GM23338 (cell line): Measurements from ENCODE around the gene CACNA1D. TPM values are rescaled to one million over a fixed set of nuclear protein-coding genes. Genes with fewer than 3 reads are reported as not detected.

Source experiments
- ATAC-seq: fragments of 200-7000 bp; cut with Tn5 transposase; 3 replicates; pipeline ENCODE4 v1.9.1; 2020
- DNase-seq: peaks from one replicate; pipeline ENCODE4 v3.0.0-alpha.2; 2015; ENCODE audit warnings: low spot score
- H2AFZ ChIP-seq: fragments of 200-600 bp; sonication (generic); 2 replicates; pipeline ENCODE4 v1.8.0; 2016; ENCODE audit warnings: antibody characterized with exemption, mild to moderate bottlenecking, moderate library complexity
- H3F3A ChIP-seq: fragments of 200-600 bp; sonication (generic); replicated peaks from 2 replicates; pipeline ENCODE4 v1.8.0; 2017; ENCODE audit warnings: antibody characterized with exemption, mixed run types, low read depth
- H3K27ac ChIP-seq: fragments of 200-600 bp; sonication (generic); 2 replicates; pipeline ENCODE4 v1.6.1; 2016; ENCODE audit warnings: low read depth
- H3K27me3 ChIP-seq: fragments of 200-600 bp; sonication (generic); 2 replicates; pipeline ENCODE4 v1.8.0; 2016; ENCODE audit warnings: mild to moderate bottlenecking, mixed run types, moderate library complexity; ENCODE audit not compliant: insufficient read depth
- H3K36me3 ChIP-seq: fragments of 200-600 bp; sonication (generic); 2 replicates; pipeline ENCODE4 v1.8.0; 2016; ENCODE audit warnings: mild to moderate bottlenecking; ENCODE audit not compliant: insufficient read depth
- H3K4me1 ChIP-seq: fragments of 200-600 bp; sonication (generic); 2 replicates; pipeline ENCODE4 v1.8.0; 2016; ENCODE audit warnings: mild to moderate bottlenecking, moderate library complexity; ENCODE audit not compliant: insufficient read depth
- H3K4me2 ChIP-seq: fragments of 200-600 bp; sonication (generic); 2 replicates; pipeline ENCODE4 v1.7.1; 2017; ENCODE audit warnings: mixed run types
- H3K4me3 ChIP-seq: fragments of 200-600 bp; sonication (generic); 2 replicates; pipeline ENCODE4 v1.6.1; 2016; ENCODE audit warnings: mixed run types
- H3K79me2 ChIP-seq: fragments of 200-600 bp; sonication (generic); replicated peaks from 2 replicates; pipeline ENCODE4 v1.8.0; 2017; ENCODE audit warnings: mild to moderate bottlenecking; ENCODE audit not compliant: insufficient read depth
- H3K9me2 ChIP-seq: fragments of 200-600 bp; sonication (generic); 2 replicates; pipeline ENCODE4 v1.8.0; 2017; ENCODE audit not compliant: insufficient read depth
- H4K20me1 ChIP-seq: fragments of 200-600 bp; sonication (generic); replicated peaks from 2 replicates; pipeline ENCODE4 v1.8.0; 2017; ENCODE audit warnings: mild to moderate bottlenecking; ENCODE audit not compliant: insufficient read depth
- H3K27ac Mint-ChIP-seq: 2 replicates; pipeline ENCODE4 v1.8.0; 2020; ENCODE audit warnings: inconsistent platforms, mild to moderate bottlenecking, moderate library complexity, mixed read lengths
- H3K27me3 Mint-ChIP-seq: 3 replicates; pipeline ENCODE4 v1.8.0; 2022; ENCODE audit warnings: low read depth, mild to moderate bottlenecking, moderate library complexity, mixed read lengths, inconsistent platforms; ENCODE audit not compliant: insufficient read depth, poor library complexity
- H3K36me3 Mint-ChIP-seq: 3 replicates; pipeline ENCODE4 v1.8.0; 2021; ENCODE audit warnings: low read depth, mild to moderate bottlenecking, inconsistent platforms, moderate library complexity, mixed read lengths
- H3K4me1 Mint-ChIP-seq: 3 replicates; pipeline ENCODE4 v1.8.0; 2020; ENCODE audit warnings: mild to moderate bottlenecking, inconsistent platforms, mixed read lengths
- H3K4me3 Mint-ChIP-seq: 3 replicates; pipeline ENCODE4 v1.8.0; 2021; ENCODE audit warnings: moderate library complexity, mild to moderate bottlenecking, inconsistent platforms, mixed read lengths
- H3K9me3 Mint-ChIP-seq: 3 replicates; pipeline ENCODE4 v1.8.0; 2020; ENCODE audit warnings: moderate library complexity, mild to moderate bottlenecking, inconsistent platforms, mixed read lengths
- ETS1 ChIP-seq: IDR thresholded peaks from 2 replicates; pipeline ENCODE4 v1.6.1; 2016; ENCODE audit warnings: antibody characterized with exemption
- EZH2 ChIP-seq: fragments of 200-600 bp; sonication (generic); IDR thresholded peaks from one replicate; pipeline ENCODE4 v1.8.0; 2017; ENCODE audit warnings: antibody characterized with exemption, mild to moderate bottlenecking, low read depth; ENCODE audit not compliant: unreplicated experiment
- JUNB ChIP-seq: IDR thresholded peaks from one replicate; pipeline ENCODE4 v1.6.1; 2016; ENCODE audit warnings: antibody characterized with exemption; ENCODE audit not compliant: unreplicated experiment
- NANOG ChIP-seq: IDR thresholded peaks from 2 replicates; pipeline ENCODE4 v1.6.1; 2016; ENCODE audit warnings: antibody characterized with exemption, borderline replicate concordance
- POLR2AphosphoS5 ChIP-seq: IDR thresholded peaks from 2 replicates; pipeline ENCODE4 v1.6.1; 2016; ENCODE audit warnings: antibody characterized with exemption, low read depth
- STAT1 ChIP-seq: IDR thresholded peaks from one replicate; pipeline ENCODE4 v1.6.1; 2016; ENCODE audit warnings: antibody characterized with exemption; ENCODE audit not compliant: unreplicated experiment
- ZNF114 ChIP-seq: fragments of 250-450 bp; sonication (Bioruptor Pico); IDR thresholded peaks from 2 replicates; pipeline ENCODE4 v1.5.0; 2020; ENCODE audit warnings: mild to moderate bottlenecking, moderate library complexity
- polyA plus RNA-seq: library from polyadenylated mRNA; unstranded; fragments of >200 nt; fragmentation: Nextera tagmentation; extraction: Ambion mirVana; gene quantifications from 2 replicates; pipeline ENCODE4 v1.2.1, GENCODE V29; 2016
- total RNA-seq: library from RNA; depleted of rRNA; stranded (reverse); fragments of >200 nt; shearing (Covaris generic); gene quantifications from 2 replicates; pipeline ENCODE4 v1.2.3, GENCODE V29; 2014
- TF ChIP-seq, protein P1 (sequence below): fragments of 250-450 bp; sonication (Bioruptor Pico); IDR thresholded peaks from 2 replicates; pipeline ENCODE4 v1.5.0; 2020; ENCODE audit warnings: mild to moderate bottlenecking, moderate library complexity
- TF ChIP-seq, protein P2 (sequence below), 2 experiments: fragments of 200-600 bp in 1 of 2; sonication (generic) in 1 of 2; conservative IDR thresholded peaks; 2 replicates each; pipeline versions ENCODE4 v1.5.1 to v1.6.1; 2016 to 2017; ENCODE audit warnings: antibody characterized with exemption in 2 of 2, low read depth in 2 of 2, mild to moderate bottlenecking in 2 of 2, moderate library complexity in 1 of 2

CACNA1D gene
- total and polyA plus RNA-seq, 2 experiments from 2014 or later, result 1.7 to 1.8 TPM

DNA sequence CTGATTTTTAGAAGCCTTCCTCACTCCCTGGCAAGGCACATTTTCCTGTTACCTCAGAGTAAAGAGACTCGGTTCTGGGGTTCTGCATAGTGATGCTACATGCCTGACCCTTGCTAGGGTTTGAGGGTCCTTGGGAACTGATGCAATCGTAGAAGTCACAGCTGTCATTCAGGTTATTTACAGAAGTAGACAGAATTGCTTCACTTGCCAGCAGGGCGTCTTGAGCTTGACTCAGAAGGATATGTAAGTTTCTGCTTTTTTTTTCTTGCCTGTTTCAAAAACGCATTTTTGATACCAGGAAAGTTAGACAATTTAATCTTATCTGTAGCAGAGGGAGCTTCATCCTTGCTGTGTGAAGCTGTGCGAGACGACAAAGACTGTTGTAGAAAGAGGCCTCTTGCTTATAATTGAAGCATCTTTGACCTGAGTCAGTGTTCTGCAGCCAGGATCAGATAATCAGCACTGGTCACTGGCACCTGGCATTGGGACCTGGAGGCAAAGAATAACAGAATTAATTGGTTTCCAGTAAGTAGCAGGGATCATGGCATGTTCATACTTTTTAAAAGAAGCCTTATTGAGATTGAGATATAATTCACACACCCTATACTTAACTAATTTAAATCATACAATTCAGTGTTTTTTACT lies 24.8 kb downstream of the CACNA1D start:
- no peak overlapping the region for H2AFZ ChIP-seq
- H3K27ac Mint-ChIP-seq, result no peak overlapping the region
- H3K27me3 Mint-ChIP-seq, result no peaks in the 10 kb centered on the region
- no peaks in the 10 kb centered on the region for H3K9me2 ChIP-seq
- DNase-seq, result no peak
- no peak for ATAC-seq
- no peaks in the 10 kb centered on the region for H3K27me3 ChIP-seq
- H3K4me2 ChIP-seq, result no peak overlapping the region
- H3F3A ChIP-seq, result no peaks in the 10 kb centered on the region
- H3K4me3 ChIP-seq, result no peak overlapping the region
- no peak overlapping the region for H3K4me3 Mint-ChIP-seq
- no peaks in the 10 kb centered on the region for H3K36me3 Mint-ChIP-seq
- H3K79me2 ChIP-seq, result no peaks in the 10 kb centered on the region
- H3K36me3 ChIP-seq, result no peaks in the 10 kb centered on the region
- no peaks in the 10 kb centered on the region for H4K20me1 ChIP-seq
- no peaks in the 10 kb centered on the region for H3K4me1 ChIP-seq
- no peak for TF ChIP-seq JUNB
- no peak for TF ChIP-seq POLR2AphosphoS5
- TF ChIP-seq, protein P1, sequence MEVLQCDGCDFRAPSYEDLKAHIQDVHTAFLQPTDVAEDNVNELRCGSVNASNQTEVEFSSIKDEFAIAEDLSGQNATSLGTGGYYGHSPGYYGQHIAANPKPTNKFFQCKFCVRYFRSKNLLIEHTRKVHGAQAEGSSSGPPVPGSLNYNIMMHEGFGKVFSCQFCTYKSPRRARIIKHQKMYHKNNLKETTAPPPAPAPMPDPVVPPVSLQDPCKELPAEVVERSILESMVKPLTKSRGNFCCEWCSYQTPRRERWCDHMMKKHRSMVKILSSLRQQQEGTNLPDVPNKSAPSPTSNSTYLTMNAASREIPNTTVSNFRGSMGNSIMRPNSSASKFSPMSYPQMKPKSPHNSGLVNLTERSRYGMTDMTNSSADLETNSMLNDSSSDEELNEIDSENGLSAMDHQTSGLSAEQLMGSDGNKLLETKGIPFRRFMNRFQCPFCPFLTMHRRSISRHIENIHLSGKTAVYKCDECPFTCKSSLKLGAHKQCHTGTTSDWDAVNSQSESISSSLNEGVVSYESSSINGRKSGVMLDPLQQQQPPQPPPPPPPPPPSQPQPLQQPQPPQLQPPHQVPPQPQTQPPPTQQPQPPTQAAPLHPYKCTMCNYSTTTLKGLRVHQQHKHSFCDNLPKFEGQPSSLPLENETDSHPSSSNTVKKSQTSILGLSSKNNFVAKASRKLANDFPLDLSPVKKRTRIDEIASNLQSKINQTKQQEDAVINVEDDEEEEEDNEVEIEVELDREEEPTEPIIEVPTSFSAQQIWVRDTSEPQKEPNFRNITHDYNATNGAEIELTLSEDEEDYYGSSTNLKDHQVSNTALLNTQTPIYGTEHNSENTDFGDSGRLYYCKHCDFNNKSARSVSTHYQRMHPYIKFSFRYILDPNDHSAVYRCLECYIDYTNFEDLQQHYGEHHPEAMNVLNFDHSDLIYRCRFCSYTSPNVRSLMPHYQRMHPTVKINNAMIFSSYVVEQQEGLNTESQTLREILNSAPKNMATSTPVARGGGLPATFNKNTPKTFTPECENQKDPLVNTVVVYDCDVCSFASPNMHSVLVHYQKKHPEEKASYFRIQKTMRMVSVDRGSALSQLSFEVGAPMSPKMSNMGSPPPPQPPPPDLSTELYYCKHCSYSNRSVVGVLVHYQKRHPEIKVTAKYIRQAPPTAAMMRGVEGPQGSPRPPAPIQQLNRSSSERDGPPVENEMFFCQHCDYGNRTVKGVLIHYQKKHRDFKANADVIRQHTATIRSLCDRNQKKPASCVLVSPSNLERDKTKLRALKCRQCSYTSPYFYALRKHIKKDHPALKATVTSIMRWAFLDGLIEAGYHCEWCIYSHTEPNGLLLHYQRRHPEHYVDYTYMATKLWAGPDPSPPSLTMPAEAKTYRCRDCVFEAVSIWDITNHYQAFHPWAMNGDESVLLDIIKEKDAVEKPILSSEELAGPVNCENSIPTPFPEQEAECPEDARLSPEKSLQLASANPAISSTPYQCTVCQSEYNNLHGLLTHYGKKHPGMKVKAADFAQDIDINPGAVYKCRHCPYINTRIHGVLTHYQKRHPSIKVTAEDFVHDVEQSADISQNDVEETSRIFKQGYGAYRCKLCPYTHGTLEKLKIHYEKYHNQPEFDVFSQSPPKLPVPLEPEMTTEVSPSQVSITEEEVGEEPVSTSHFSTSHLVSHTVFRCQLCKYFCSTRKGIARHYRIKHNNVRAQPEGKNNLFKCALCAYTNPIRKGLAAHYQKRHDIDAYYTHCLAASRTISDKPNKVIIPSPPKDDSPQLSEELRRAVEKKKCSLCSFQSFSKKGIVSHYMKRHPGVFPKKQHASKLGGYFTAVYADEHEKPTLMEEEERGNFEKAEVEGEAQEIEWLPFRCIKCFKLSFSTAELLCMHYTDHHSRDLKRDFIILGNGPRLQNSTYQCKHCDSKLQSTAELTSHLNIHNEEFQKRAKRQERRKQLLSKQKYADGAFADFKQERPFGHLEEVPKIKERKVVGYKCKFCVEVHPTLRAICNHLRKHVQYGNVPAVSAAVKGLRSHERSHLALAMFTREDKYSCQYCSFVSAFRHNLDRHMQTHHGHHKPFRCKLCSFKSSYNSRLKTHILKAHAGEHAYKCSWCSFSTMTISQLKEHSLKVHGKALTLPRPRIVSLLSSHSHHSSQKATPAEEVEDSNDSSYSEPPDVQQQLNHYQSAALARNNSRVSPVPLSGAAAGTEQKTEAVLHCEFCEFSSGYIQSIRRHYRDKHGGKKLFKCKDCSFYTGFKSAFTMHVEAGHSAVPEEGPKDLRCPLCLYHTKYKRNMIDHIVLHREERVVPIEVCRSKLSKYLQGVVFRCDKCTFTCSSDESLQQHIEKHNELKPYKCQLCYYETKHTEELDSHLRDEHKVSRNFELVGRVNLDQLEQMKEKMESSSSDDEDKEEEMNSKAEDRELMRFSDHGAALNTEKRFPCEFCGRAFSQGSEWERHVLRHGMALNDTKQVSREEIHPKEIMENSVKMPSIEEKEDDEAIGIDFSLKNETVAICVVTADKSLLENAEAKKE (CRISPR knock-in tag), result no peak
- H3K4me1 Mint-ChIP-seq, result no peaks in the 10 kb centered on the region
- H3K9me3 Mint-ChIP-seq, result no peaks in the 10 kb centered on the region
- H3K27ac ChIP-seq, result no peak overlapping the region; the same call in 1 of the 2 replicates

DNA sequence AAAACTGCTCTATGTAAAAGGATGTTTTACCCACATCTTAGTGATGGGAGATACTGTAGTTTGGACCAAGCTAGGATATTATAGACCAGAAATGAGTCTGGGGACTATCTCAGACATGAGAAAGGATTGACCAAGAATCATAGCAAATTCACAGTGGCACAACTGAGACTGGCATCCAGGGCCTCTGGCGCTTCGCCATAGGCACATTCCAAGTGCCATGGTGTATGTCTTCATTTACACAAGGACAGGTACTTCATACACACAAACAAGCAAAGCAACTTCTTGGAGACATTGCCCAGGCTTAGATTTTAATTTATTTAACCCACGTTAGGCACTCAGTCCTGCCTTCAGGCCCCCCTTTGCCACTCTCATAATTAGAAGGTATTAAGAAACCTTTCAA lies 28.9 kb downstream of the CACNA1D start:
- H3K36me3 ChIP-seq, result no peaks in the 10 kb centered on the region
- no peaks in the 10 kb centered on the region for H3K4me1 ChIP-seq
- H3F3A ChIP-seq, result no peaks in the 10 kb centered on the region
- no peaks in the 10 kb centered on the region for H3K79me2 ChIP-seq
- no peak overlapping the region for H3K4me3 Mint-ChIP-seq
- H3K27me3 Mint-ChIP-seq, result no peaks in the 10 kb centered on the region
- no peak overlapping the region for H3K4me2 ChIP-seq
- H3K9me2 ChIP-seq, result no peaks in the 10 kb centered on the region
- H3K36me3 Mint-ChIP-seq, result no peaks in the 10 kb centered on the region
- no peak overlapping the region for H3K27ac ChIP-seq
- no peaks in the 10 kb centered on the region for H3K9me3 Mint-ChIP-seq
- no peak overlapping the region for H2AFZ ChIP-seq
- H4K20me1 ChIP-seq, result no peaks in the 10 kb centered on the region
- H3K4me3 ChIP-seq, result no peak overlapping the region
- no peaks in the 10 kb centered on the region for H3K27me3 ChIP-seq
- H3K27ac Mint-ChIP-seq, result no peak overlapping the region
- no peaks in the 10 kb centered on the region for H3K4me1 Mint-ChIP-seq
- ATAC-seq, result no peak
- no peak for DNase-seq
- TF ChIP-seq ETS1 (no peak), JUNB (no peak), EZH2 (no peak), ZNF114 (CRISPR knock-in tag) (no peak), NANOG (no peak), STAT1 (no peak)
- TF ChIP-seq, protein P2, sequence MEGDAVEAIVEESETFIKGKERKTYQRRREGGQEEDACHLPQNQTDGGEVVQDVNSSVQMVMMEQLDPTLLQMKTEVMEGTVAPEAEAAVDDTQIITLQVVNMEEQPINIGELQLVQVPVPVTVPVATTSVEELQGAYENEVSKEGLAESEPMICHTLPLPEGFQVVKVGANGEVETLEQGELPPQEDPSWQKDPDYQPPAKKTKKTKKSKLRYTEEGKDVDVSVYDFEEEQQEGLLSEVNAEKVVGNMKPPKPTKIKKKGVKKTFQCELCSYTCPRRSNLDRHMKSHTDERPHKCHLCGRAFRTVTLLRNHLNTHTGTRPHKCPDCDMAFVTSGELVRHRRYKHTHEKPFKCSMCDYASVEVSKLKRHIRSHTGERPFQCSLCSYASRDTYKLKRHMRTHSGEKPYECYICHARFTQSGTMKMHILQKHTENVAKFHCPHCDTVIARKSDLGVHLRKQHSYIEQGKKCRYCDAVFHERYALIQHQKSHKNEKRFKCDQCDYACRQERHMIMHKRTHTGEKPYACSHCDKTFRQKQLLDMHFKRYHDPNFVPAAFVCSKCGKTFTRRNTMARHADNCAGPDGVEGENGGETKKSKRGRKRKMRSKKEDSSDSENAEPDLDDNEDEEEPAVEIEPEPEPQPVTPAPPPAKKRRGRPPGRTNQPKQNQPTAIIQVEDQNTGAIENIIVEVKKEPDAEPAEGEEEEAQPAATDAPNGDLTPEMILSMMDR (conservative IDR thresholded peaks at IDR 0.05; ENCODE audit: low read depth in 2 of 2), result no peak
